Lower leg skin (tissue), 4 donors: Measurements from ENCODE around the gene TACR2. TPM values are rescaled to one million over a fixed set of nuclear protein-coding genes. Genes with fewer than 3 reads are reported as not detected.

Experiments used
- DNase-seq, 2 donors: peaks; one replicate each; pipeline ENCODE4 v3.0.0-alpha.2; 2019; ENCODE audit warnings: low spot score in 2 of 2
- H3K4me3 ChIP-seq: fragments of 200-600 bp; sonication (generic); 2 replicates; pipeline ENCODE4 v1.5.1; 2017; ENCODE audit warnings: mild to moderate bottlenecking, low read depth; ENCODE audit not compliant: poor library complexity, severe bottlenecking
- CTCF ChIP-seq, 3 donors: fragments of 450-650 bp; IDR thresholded peaks; one replicate each; pipeline ENCODE4 v1.5.1; 2016; ENCODE audit warnings: antibody characterized with exemption in 3 of 3, mild to moderate bottlenecking in 3 of 3, moderate library complexity in 2 of 3
- POLR2A ChIP-seq, 2 donors: fragments of 450-650 bp; IDR thresholded peaks; one replicate each; pipeline ENCODE4 v1.6.1; 2016 to 2017; ENCODE audit warnings: antibody characterized with exemption in 2 of 2, mild to moderate bottlenecking in 1 of 2, moderate library complexity in 1 of 2
- WGBS, 2 donors: methylation state at CpG; one replicate each; pipeline ENCODE4 v1.1.5; 2018; 5-methylcytosine and 5-hydroxymethylcytosine counted together
- intact Hi-C: fragments of 100-400 bp; cut with DNase I; formaldehyde crosslinking; loops from one replicate; pipeline ENCODE4 v1.15.0; 2023; ENCODE audit warnings: low total_unique reads
- total RNA-seq, 4 donors: library from RNA; depleted of rRNA; stranded (reverse); fragments of >200 nt; gene quantifications; one replicate each; pipeline ENCODE4 v1.1.0, GENCODE V29; 2016

TACR2 gene
- total RNA-seq, 4 donors from 2014 or later = 0.29 to 1.8 (median 1.7) TPM; not detected in 1

- no peak for TF ChIP-seq CTCF (IDR thresholded peaks at IDR 0.05)
- no peak for TF ChIP-seq POLR2A (IDR thresholded peaks at IDR 0.05)
- 65 to 76% methylated on average over 14 of the region's 14 CpGs for WGBS, 2 donors
- intact Hi-C loops = loop anchor here (10.0 kb wide), 1 partner anchor 227 kb away; the partner anchor contains the start of gene FAM241B
- DNase-seq = no peak
- H3K4me3 ChIP-seq = no peak overlapping the region
These were observed 9.0 kb downstream of the TACR2 start for GRCh38 chr10:69407621-69408301.

- intact Hi-C loops = loop anchor here (10.0 kb wide), 1 partner anchor 228 kb away; the partner anchor contains the start of gene FAM241B
- no peak overlapping the region for H3K4me3 ChIP-seq
- WGBS, 2 donors = 58 to 60% methylated on average over 6 of the region's 6 CpGs
- DNase-seq = no peak
- TF ChIP-seq CTCF (IDR thresholded peaks at IDR 0.05) = no peak
- no peak for TF ChIP-seq POLR2A (IDR thresholded peaks at IDR 0.05)
These were observed 9.7 kb downstream of the TACR2 start for GRCh38 chr10:69406816-69407580.

GRCh38 chr10:69406302-69406811, 10.4 kb downstream of the TACR2 start:
- intact Hi-C loops = loop anchor here (10.0 kb wide), 1 partner anchor 228 kb away; the partner anchor contains the start of gene FAM241B
- TF ChIP-seq CTCF (IDR thresholded peaks at IDR 0.05) (no peak), POLR2A (IDR thresholded peaks at IDR 0.05) (no peak)
- H3K4me3 ChIP-seq = no peak overlapping the region
- 17 to 20% methylated on average over 5 of the region's 5 CpGs for WGBS, 2 donors
- DNase-seq = no peak

- H3K4me3 ChIP-seq = no peak overlapping the region
- 54 to 58% methylated on average over 4 of the region's 4 CpGs for WGBS, 2 donors
- TF ChIP-seq POLR2A (IDR thresholded peaks at IDR 0.05) (no peak), CTCF (IDR thresholded peaks at IDR 0.05) (no peak)
- DNase-seq = no peak
- intact Hi-C loops = loop anchor here (10.0 kb wide), 1 partner anchor 230 kb away; the partner anchor contains the start of gene FAM241B
These were observed 11.5 kb downstream of the TACR2 start for GRCh38 chr10:69405221-69405620.

GRCh38 chr10:69404786-69405185, 11.9 kb downstream of the TACR2 start:
- TF ChIP-seq CTCF (IDR thresholded peaks at IDR 0.05) (no peak), POLR2A (IDR thresholded peaks at IDR 0.05) (no peak)
- no peak for DNase-seq
- intact Hi-C loops = loop anchor here (10.0 kb wide), 1 partner anchor 230 kb away; the partner anchor contains the start of gene FAM241B
- 78 to 88% methylated on average over 10 of the region's 10 CpGs for WGBS, 2 donors
- no peak overlapping the region for H3K4me3 ChIP-seq
